RWPE2 (cell line): ENCODE measurements around the gene HLA-E.
"Not testable (repeated sequence)": the region's sequence is repeated elsewhere in the genome, so short reads cannot be mapped to it uniquely, and the experiment has no call there.

ENCODE experiments used
- ATAC-seq: fragments of 200-7000 bp; cut with Tn5 transposase; 3 replicates; pipeline ENCODE4 v1.9.1; 2021; ENCODE audit warnings: low read depth
- DNase-seq: peaks from one replicate; pipeline ENCODE4 v3.0.0-alpha.2; 2020; ENCODE audit warnings: low spot score
- H3K27ac ChIP-seq: fragments of 450-650 bp; 2 replicates; pipeline ENCODE4 v1.5.1; 2017; ENCODE audit warnings: mild to moderate bottlenecking; ENCODE audit not compliant: poor library complexity, severe bottlenecking
- H3K27me3 ChIP-seq: fragments of 250-450 bp; sonication (Bioruptor Pico); 2 replicates; pipeline ENCODE4 v1.5.1; 2021; ENCODE audit warnings: mild to moderate bottlenecking, moderate library complexity; ENCODE audit not compliant: insufficient read depth, poor library complexity, severe bottlenecking
- H3K36me3 ChIP-seq: fragments of 250-450 bp; sonication (Bioruptor Pico); 2 replicates; pipeline ENCODE4 v1.5.1; 2020; ENCODE audit warnings: low read depth, mild to moderate bottlenecking, moderate library complexity
- H3K4me1 ChIP-seq: fragments of 250-450 bp; sonication (Bioruptor Pico); 2 replicates; pipeline ENCODE4 v1.5.1; 2021; ENCODE audit warnings: mild to moderate bottlenecking, moderate library complexity; ENCODE audit not compliant: insufficient read depth, poor library complexity, severe bottlenecking
- H3K4me3 ChIP-seq: fragments of 250-450 bp; sonication (Bioruptor Pico); 2 replicates; pipeline ENCODE4 v1.5.1; 2021; ENCODE audit warnings: mild to moderate bottlenecking, moderate library complexity; ENCODE audit not compliant: severe bottlenecking
- H3K9me3 ChIP-seq: fragments of 250-450 bp; sonication (Bioruptor Pico); 2 replicates; pipeline ENCODE4 v1.5.1; 2021; ENCODE audit warnings: mild to moderate bottlenecking, moderate library complexity; ENCODE audit not compliant: severe bottlenecking
- TF ChIP-seq, protein P1 (sequence below): fragments of 450-650 bp; IDR thresholded peaks from one replicate; pipeline ENCODE4 v1.5.1; 2017; ENCODE audit warnings: mild to moderate bottlenecking, moderate library complexity; ENCODE audit not compliant: poor library complexity, severe bottlenecking

Gene HLA-E

DNA sequence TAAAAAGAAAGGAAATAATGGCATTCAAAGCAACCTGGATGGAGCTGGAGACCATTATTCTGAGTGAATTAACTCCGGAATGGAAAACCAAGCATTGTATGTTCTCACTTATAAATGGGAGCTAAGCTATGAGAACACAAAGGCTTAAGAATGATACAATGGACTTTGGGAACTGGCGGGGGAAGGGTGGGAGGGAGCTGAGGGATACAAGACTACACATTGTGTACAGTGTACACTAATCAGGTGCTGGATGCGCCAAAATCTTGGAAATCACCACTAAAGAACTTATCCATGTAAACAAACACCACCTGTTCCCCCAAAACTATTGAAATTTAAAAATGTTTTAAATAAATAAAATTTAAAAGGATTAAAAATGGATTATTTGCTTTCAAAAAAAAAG lies 4.1 kb upstream of the HLA-E start:
- Histone ChIP-seq H3K27me3 (peaks cover 18% of the 10 kb centered on the region), H3K4me1 (peaks cover 5% of the 10 kb centered on the region), H3K27ac (no peak overlapping the region), H3K9me3 (no peaks in the 10 kb centered on the region), H3K4me3 (no peak overlapping the region), H3K36me3 (peaks cover 1% of the 10 kb centered on the region)
- DNase-seq = no peak
- TF ChIP-seq, protein P1, sequence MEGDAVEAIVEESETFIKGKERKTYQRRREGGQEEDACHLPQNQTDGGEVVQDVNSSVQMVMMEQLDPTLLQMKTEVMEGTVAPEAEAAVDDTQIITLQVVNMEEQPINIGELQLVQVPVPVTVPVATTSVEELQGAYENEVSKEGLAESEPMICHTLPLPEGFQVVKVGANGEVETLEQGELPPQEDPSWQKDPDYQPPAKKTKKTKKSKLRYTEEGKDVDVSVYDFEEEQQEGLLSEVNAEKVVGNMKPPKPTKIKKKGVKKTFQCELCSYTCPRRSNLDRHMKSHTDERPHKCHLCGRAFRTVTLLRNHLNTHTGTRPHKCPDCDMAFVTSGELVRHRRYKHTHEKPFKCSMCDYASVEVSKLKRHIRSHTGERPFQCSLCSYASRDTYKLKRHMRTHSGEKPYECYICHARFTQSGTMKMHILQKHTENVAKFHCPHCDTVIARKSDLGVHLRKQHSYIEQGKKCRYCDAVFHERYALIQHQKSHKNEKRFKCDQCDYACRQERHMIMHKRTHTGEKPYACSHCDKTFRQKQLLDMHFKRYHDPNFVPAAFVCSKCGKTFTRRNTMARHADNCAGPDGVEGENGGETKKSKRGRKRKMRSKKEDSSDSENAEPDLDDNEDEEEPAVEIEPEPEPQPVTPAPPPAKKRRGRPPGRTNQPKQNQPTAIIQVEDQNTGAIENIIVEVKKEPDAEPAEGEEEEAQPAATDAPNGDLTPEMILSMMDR = no peak
- ATAC-seq = no peak

DNA sequence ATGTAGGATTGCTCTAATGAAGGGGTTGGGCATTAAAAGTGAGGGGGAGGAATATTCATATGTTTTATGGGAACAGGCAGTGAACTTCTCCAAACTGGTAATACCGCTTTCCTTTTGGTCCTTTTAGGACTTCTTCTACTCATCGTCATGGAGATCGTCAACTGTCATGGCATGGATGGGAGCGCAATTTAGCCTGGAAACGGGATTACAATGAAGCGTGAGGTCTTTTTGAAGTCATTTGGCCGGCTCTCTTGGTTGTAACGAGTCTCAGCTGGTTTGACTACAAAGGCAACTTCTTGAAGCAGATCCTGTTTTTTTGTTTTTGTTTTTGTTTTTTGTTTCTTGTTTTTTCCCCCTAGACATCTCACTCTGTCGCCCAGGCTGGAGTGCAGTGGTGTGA lies 1.4 kb upstream of the HLA-E start:
- Histone ChIP-seq H3K27ac (no peak overlapping the region), H3K4me3 (no peak overlapping the region), H3K36me3 (peaks cover 28% of the 10 kb centered on the region), H3K9me3 (no peaks in the 10 kb centered on the region), H3K27me3 (no peaks in the 10 kb centered on the region), H3K4me1 (peaks cover 11% of the 10 kb centered on the region)
- DNase-seq (no peak), ATAC-seq (no peak)
- TF ChIP-seq, protein P1 = no peak

DNA sequence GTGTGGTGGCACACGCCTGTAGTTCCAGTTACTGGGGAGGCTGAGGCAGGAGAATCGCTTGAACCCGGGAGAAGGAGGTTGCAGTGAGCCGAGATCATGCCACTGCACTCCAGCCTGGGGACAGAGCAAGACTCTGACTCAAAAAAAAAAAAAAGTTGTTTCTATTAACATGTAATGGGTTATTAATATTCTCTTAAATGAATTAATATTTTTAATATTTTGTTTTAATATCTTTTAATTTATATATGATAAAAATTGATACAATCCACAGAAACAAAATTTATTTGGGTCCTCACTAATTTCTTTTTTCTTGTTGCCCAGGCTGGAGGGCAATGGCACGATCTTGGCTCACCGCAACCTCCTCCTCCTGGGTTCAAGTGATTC lies 620 bp upstream of the HLA-E start:
- Histone ChIP-seq H3K4me3 (peak overlapping the region; percentile 62), H3K36me3 (peaks cover 35% of the 10 kb centered on the region), H3K4me1 (peaks cover 11% of the 10 kb centered on the region), H3K27ac (peak overlapping the region; percentile 67)
- DNase-seq, H3K27me3 ChIP-seq, H3K9me3 ChIP-seq, ATAC-seq: not testable (repeated sequence)

DNA sequence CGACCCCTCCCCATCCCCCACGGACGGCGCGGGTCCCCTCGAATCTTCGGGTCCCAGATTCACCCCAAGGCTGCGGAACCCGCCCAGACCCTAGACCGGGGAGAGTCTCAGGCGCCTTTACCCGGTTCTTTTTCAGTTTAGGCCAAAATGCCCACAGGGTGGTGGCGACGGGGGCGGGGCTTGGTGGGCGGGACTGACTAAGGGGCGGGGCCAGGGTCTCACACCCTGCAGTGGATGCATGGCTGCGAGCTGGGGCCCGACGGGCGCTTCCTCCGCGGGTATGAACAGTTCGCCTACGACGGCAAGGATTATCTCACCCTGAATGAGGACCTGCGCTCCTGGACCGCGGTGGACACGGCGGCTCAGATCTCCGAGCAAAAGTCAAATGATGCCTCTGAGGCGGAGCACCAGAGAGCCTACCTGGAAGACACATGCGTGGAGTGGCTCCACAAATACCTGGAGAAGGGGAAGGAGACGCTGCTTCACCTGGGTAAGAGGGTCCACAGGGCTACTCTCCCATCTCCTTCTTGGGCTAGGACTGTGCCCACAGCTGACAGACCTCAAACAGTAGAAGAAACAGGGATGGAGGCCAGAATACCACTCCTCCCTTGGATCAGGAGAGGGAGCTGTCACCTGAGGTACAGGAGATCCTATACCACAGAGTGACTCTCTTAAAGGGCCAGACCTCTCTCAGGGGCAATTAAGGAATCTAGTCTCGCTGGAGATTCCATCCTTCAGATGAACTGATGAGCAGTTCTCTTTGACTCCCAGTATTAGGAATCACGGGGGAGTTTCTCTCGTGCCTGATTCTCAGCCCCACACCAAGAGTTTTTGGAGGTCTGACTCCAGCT lies 942 bp downstream of the HLA-E start:
- TF ChIP-seq, protein P1 = no peak
- peak overlapping the region; percentile 62 for H3K4me3 ChIP-seq
- H3K36me3 ChIP-seq = peaks cover 35% of the 10 kb centered on the region
- no peaks in the 10 kb centered on the region for H3K27me3 ChIP-seq
- no peaks in the 10 kb centered on the region for H3K9me3 ChIP-seq
- peak overlapping the region; percentile 67 for H3K27ac ChIP-seq
- H3K4me1 ChIP-seq = peaks cover 11% of the 10 kb centered on the region
- ATAC-seq (peak; percentile 58), DNase-seq (peak; percentile 75)

DNA sequence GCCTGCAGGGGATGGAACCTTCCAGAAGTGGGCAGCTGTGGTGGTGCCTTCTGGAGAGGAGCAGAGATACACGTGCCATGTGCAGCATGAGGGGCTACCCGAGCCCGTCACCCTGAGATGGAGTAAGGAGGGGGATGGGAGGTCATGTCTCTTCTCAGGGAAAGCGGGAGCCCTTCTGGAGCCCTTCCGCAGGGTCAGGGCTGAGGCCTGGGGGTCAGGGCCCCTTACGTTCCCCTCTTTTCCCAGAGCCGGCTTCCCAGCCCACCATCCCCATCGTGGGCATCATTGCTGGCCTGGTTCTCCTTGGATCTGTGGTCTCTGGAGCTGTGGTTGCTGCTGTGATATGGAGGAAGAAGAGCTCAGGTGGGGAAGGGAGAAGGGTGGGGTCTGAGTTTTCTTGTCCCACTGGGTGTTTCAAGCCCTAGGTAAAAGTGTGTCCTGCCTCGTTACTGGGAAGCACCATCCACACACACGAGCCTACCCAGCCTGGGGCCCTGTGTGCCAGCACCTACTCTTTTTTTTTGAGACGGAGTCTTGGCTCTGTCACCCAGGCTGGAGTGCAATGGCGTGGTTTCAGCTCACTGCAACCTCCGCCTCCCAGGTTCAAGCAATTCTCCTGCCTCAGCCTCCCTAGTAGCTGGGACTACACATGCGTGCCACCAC lies 2.1 kb downstream of the HLA-E start:
- not testable (repeated sequence) for H3K9me3 ChIP-seq, H3K27ac ChIP-seq, ATAC-seq, H3K4me3 ChIP-seq, DNase-seq, H3K27me3 ChIP-seq
- Histone ChIP-seq H3K4me1 (peaks cover 13% of the 10 kb centered on the region), H3K36me3 (peaks cover 35% of the 10 kb centered on the region)
